IPS-20b (cell line): ENCODE data around the gene CLIP2.
A peak's percentile ranks its signal among the peaks of the same experiment; 100 is the strongest.

Experiments used
- H3K27ac ChIP-seq: one replicate; pipeline ENCODE4 v1.5.1; 2013; ENCODE audit warnings: low read length
- H3K27me3 ChIP-seq: 2 replicates; pipeline ENCODE4 v1.6.1; 2013; ENCODE audit warnings: mild to moderate bottlenecking, low read length, inconsistent platforms; ENCODE audit not compliant: insufficient read depth
- H3K36me3 ChIP-seq: 2 replicates; pipeline ENCODE4 v1.6.1; 2013; ENCODE audit warnings: low read depth, mild to moderate bottlenecking, inconsistent platforms, low read length, moderate library complexity; ENCODE audit not compliant: insufficient read depth
- H3K4me1 ChIP-seq: 2 replicates; pipeline ENCODE4 v1.6.1; 2013; ENCODE audit warnings: mild to moderate bottlenecking, control low read depth, inconsistent platforms, low read length, moderate library complexity; ENCODE audit not compliant: insufficient read depth
- H3K4me3 ChIP-seq: 2 replicates; pipeline ENCODE4 v1.5.1; 2013; ENCODE audit warnings: mild to moderate bottlenecking, low read length, inconsistent platforms
- H3K9ac ChIP-seq: 2 replicates; pipeline ENCODE4 v1.6.1; 2013; ENCODE audit warnings: low read depth, mild to moderate bottlenecking, inconsistent platforms, low read length, moderate library complexity
- H3K9me3 ChIP-seq: 2 replicates; pipeline ENCODE4 v1.6.1; 2013; ENCODE audit warnings: mild to moderate bottlenecking, low read depth, low read length, inconsistent platforms; ENCODE audit not compliant: insufficient read depth

The CLIP2 gene

GRCh38 chr7:74277636-74278035 is 11.6 kb upstream of the CLIP2 start:
- H3K27me3 ChIP-seq = no peaks in the 10 kb centered on the region
- H3K36me3 ChIP-seq = no peaks in the 10 kb centered on the region
- H3K9ac ChIP-seq = no peak overlapping the region
- peaks cover 5% of the 10 kb centered on the region; the same call in 1 of the 2 replicates for H3K4me1 ChIP-seq
- H3K4me3 ChIP-seq = no peak overlapping the region
- no peak overlapping the region for H3K27ac ChIP-seq
- no peaks in the 10 kb centered on the region for H3K9me3 ChIP-seq

- Histone ChIP-seq H3K4me3 (no peak overlapping the region), H3K9me3 (no peaks in the 10 kb centered on the region), H3K9ac (no peak overlapping the region), H3K4me1 (peaks cover 14% of the 10 kb centered on the region; the same call in 1 of the 2 replicates), H3K36me3 (no peaks in the 10 kb centered on the region), H3K27ac (no peak overlapping the region), H3K27me3 (no peaks in the 10 kb centered on the region; the same call in 1 of the 2 replicates)
Observed at GRCh38 chr7:74280985-74281384, 8.2 kb upstream of the CLIP2 start.

- Histone ChIP-seq H3K36me3 (no peaks in the 10 kb centered on the region), H3K9me3 (no peaks in the 10 kb centered on the region), H3K27me3 (peaks cover under 1% of the 10 kb centered on the region; the same call in 1 of the 2 replicates), H3K4me3 (no peak overlapping the region), H3K27ac (no peak overlapping the region), H3K9ac (no peak overlapping the region), H3K4me1 (peaks cover 14% of the 10 kb centered on the region; the same call in 1 of the 2 replicates)
Observed at GRCh38 chr7:74282748-74283459, 6.3 kb upstream of the CLIP2 start.

- Histone ChIP-seq H3K27ac (no peak overlapping the region), H3K9me3 (no peaks in the 10 kb centered on the region), H3K4me3 (no peak overlapping the region), H3K36me3 (no peaks in the 10 kb centered on the region), H3K27me3 (peaks cover 11% of the 10 kb centered on the region; the same call in 1 of the 2 replicates), H3K4me1 (peaks cover 17% of the 10 kb centered on the region; the same call in 1 of the 2 replicates), H3K9ac (no peak overlapping the region)
Observed at GRCh38 chr7:74283858-74284447, 5.3 kb upstream of the CLIP2 start.

GRCh38 chr7:74284781-74285259 is 4.4 kb upstream of the CLIP2 start:
- Histone ChIP-seq H3K4me1 (peaks cover 12% of the 10 kb centered on the region; the same call in 1 of the 2 replicates), H3K27ac (no peak overlapping the region), H3K9ac (peak overlapping the region; percentile 34; the same call in 1 of the 2 replicates), H3K9me3 (no peaks in the 10 kb centered on the region), H3K4me3 (no peak overlapping the region), H3K27me3 (peaks cover 12% of the 10 kb centered on the region; the same call in 1 of the 2 replicates), H3K36me3 (no peaks in the 10 kb centered on the region)

GRCh38 chr7:74286131-74286530 is 3.1 kb upstream of the CLIP2 start:
- Histone ChIP-seq H3K27me3 (peaks cover 25% of the 10 kb centered on the region), H3K27ac (no peak overlapping the region), H3K36me3 (no peaks in the 10 kb centered on the region), H3K4me1 (peaks cover 21% of the 10 kb centered on the region; the same call in 1 of the 2 replicates), H3K4me3 (no peak overlapping the region), H3K9me3 (no peaks in the 10 kb centered on the region), H3K9ac (no peak overlapping the region)

- Histone ChIP-seq H3K27ac (no peak overlapping the region), H3K36me3 (no peaks in the 10 kb centered on the region), H3K4me1 (peaks cover 23% of the 10 kb centered on the region; the same call in 1 of the 2 replicates), H3K9ac (no peak overlapping the region), H3K27me3 (peaks cover 31% of the 10 kb centered on the region), H3K9me3 (no peaks in the 10 kb centered on the region), H3K4me3 (no peak overlapping the region)
Observed at GRCh38 chr7:74287303-74288033, 1.7 kb upstream of the CLIP2 start.

GRCh38 chr7:74288034-74288881 is 949 bp upstream of the CLIP2 start:
- Histone ChIP-seq H3K4me1 (peaks cover 22% of the 10 kb centered on the region; the same call in 1 of the 2 replicates), H3K4me3 (peak overlapping the region; percentile 78; the same call in 1 of the 2 replicates), H3K9me3 (no peaks in the 10 kb centered on the region), H3K27ac (no peak overlapping the region), H3K36me3 (no peaks in the 10 kb centered on the region), H3K9ac (peak overlapping the region; percentile 61; the same call in 1 of the 2 replicates), H3K27me3 (peaks cover 31% of the 10 kb centered on the region)

GRCh38 chr7:74289659-74290552 is 699 bp downstream of the CLIP2 start:
- H3K27me3 ChIP-seq = peaks cover 31% of the 10 kb centered on the region
- peak overlapping the region; percentile 81 for H3K4me3 ChIP-seq
- H3K27ac ChIP-seq = no peak overlapping the region
- peaks cover 28% of the 10 kb centered on the region for H3K4me1 ChIP-seq
- peak overlapping the region; percentile 75; the same call in 1 of the 2 replicates for H3K9ac ChIP-seq
- H3K9me3 ChIP-seq = no peaks in the 10 kb centered on the region
- H3K36me3 ChIP-seq = no peaks in the 10 kb centered on the region

- Histone ChIP-seq H3K4me1 (peaks cover 27% of the 10 kb centered on the region), H3K9ac (peak overlapping the region; percentile 75; the same call in 1 of the 2 replicates), H3K27ac (no peak overlapping the region), H3K36me3 (no peaks in the 10 kb centered on the region), H3K27me3 (peaks cover 31% of the 10 kb centered on the region), H3K4me3 (peak overlapping the region; percentile 81), H3K9me3 (no peaks in the 10 kb centered on the region)
Observed at GRCh38 chr7:74290553-74290950, 1.3 kb downstream of the CLIP2 start.
